ENCODE results near the gene LAMB4.

The LAMB4 gene

GRCh38 chr7:108127461-108127860 is 2.7 kb downstream of the LAMB4 start:
- no peaks in the 10 kb centered on the region for H3K9me3 ChIP-seq
- TF ChIP-seq, protein P1, sequence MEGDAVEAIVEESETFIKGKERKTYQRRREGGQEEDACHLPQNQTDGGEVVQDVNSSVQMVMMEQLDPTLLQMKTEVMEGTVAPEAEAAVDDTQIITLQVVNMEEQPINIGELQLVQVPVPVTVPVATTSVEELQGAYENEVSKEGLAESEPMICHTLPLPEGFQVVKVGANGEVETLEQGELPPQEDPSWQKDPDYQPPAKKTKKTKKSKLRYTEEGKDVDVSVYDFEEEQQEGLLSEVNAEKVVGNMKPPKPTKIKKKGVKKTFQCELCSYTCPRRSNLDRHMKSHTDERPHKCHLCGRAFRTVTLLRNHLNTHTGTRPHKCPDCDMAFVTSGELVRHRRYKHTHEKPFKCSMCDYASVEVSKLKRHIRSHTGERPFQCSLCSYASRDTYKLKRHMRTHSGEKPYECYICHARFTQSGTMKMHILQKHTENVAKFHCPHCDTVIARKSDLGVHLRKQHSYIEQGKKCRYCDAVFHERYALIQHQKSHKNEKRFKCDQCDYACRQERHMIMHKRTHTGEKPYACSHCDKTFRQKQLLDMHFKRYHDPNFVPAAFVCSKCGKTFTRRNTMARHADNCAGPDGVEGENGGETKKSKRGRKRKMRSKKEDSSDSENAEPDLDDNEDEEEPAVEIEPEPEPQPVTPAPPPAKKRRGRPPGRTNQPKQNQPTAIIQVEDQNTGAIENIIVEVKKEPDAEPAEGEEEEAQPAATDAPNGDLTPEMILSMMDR (IDR thresholded peaks at IDR 0.05), result no peak
- no peak for DNase-seq
- no peaks in the 10 kb centered on the region for H3K4me1 ChIP-seq
- intact Hi-C loops (cut with DNase I; ENCODE audit: low total_unique reads), result no loop called here
- no peak overlapping the region for H3K27ac ChIP-seq
- no peak overlapping the region for H3K4me3 ChIP-seq
- H3K27me3 ChIP-seq, result no peaks in the 10 kb centered on the region
- H3K36me3 ChIP-seq, result no peaks in the 10 kb centered on the region

- no peak overlapping the region for H3K4me3 ChIP-seq
- no peak overlapping the region for H3K27ac ChIP-seq
- intact Hi-C loops (cut with DNase I; ENCODE audit: low total_unique reads), result no loop called here
Measured at GRCh38 chr7:108124820-108125219, 5.3 kb downstream of the LAMB4 start.

DNA sequence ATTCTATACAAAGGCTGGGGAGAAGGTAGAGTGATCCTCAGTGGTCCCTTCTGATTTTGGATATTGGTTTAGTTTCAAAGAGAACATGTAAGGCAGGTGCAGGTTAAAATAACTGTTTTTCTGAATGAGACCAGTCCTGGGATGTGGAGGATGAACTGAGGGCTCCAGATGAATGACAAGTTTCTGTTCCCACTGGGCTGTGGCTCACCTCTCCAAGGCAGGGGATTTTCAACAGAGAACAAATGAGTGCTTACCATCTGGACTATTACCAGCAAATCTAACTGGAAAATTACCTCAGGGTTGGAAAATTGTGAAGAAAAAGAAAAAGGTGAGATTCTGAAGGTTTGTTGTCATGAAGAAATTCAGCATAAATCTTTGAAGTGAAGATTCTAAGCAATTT is 8.0 kb downstream of the LAMB4 start:
- no peak for DNase-seq
- Histone ChIP-seq H3K4me3 (no peak overlapping the region), H3K27me3 (no peaks in the 10 kb centered on the region), H3K4me1 (no peaks in the 10 kb centered on the region), H3K9me3 (no peaks in the 10 kb centered on the region), H3K27ac (no peak overlapping the region), H3K36me3 (no peaks in the 10 kb centered on the region)
- intact Hi-C loops (cut with DNase I; ENCODE audit: low total_unique reads), result no loop called here
- TF ChIP-seq, protein P1 (IDR thresholded peaks at IDR 0.05), result no peak

More at GRCh38 chr7:108124820-108125219, 5.3 kb downstream of the LAMB4 start:
- TF ChIP-seq, protein P1 (IDR thresholded peaks at IDR 0.05), result no peak
- no peak for DNase-seq
- Histone ChIP-seq H3K9me3 (no peaks in the 10 kb centered on the region), H3K4me1 (no peaks in the 10 kb centered on the region), H3K36me3 (no peaks in the 10 kb centered on the region), H3K27me3 (no peaks in the 10 kb centered on the region)

GRCh38 chr7:108120933-108121332 is 9.2 kb downstream of the LAMB4 start:
- Histone ChIP-seq H3K27me3 (no peaks in the 10 kb centered on the region), H3K36me3 (no peaks in the 10 kb centered on the region), H3K9me3 (no peaks in the 10 kb centered on the region), H3K4me3 (no peak overlapping the region), H3K4me1 (no peaks in the 10 kb centered on the region), H3K27ac (no peak overlapping the region)
- no peak for DNase-seq
- TF ChIP-seq, protein P1 (IDR thresholded peaks at IDR 0.05), result no peak
- intact Hi-C loops (cut with DNase I; ENCODE audit: low total_unique reads), result no loop called here

GRCh38 chr7:108120196-108120595 is 10.0 kb downstream of the LAMB4 start:
- Histone ChIP-seq H3K4me1 (no peaks in the 10 kb centered on the region), H3K4me3 (no peak overlapping the region), H3K27ac (no peak overlapping the region), H3K27me3 (no peaks in the 10 kb centered on the region), H3K9me3 (no peaks in the 10 kb centered on the region), H3K36me3 (no peaks in the 10 kb centered on the region)
- DNase-seq, result no peak
- intact Hi-C loops (cut with DNase I; ENCODE audit: low total_unique reads), result no loop called here
- TF ChIP-seq, protein P1 (IDR thresholded peaks at IDR 0.05), result no peak

- H3K4me3 ChIP-seq, result no peak overlapping the region
- no peaks in the 10 kb centered on the region for H3K27me3 ChIP-seq
- TF ChIP-seq, protein P1 (IDR thresholded peaks at IDR 0.05), result no peak
- DNase-seq, result no peak
- intact Hi-C loops (cut with DNase I; ENCODE audit: low total_unique reads), result no loop called here
- no peaks in the 10 kb centered on the region for H3K4me1 ChIP-seq
- no peak overlapping the region for H3K27ac ChIP-seq
- H3K9me3 ChIP-seq, result no peaks in the 10 kb centered on the region
- no peaks in the 10 kb centered on the region for H3K36me3 ChIP-seq
Measured at GRCh38 chr7:108118959-108119358, 11.2 kb downstream of the LAMB4 start.
